Vagina (tissue), 2 donors: ENCODE data around the gene TMEM14A.

ENCODE experiments used
- CTCF ChIP-seq, 3 experiments: fragments of 450-650 bp in 2 of 3; fragments of 200-600 bp in 1 of 3; sonication (generic) in 1 of 3; IDR thresholded peaks; one replicate each; pipeline ENCODE4 v1.5.1; 2017 to 2019; ENCODE audit warnings: antibody characterized with exemption in 3 of 3, mild to moderate bottlenecking in 2 of 3, moderate library complexity in 2 of 3
- POLR2A ChIP-seq, 2 donors: fragments of 450-650 bp; IDR thresholded peaks; one replicate each; pipeline ENCODE4 v1.6.1; 2017; ENCODE audit warnings: antibody characterized with exemption in 2 of 2, mild to moderate bottlenecking in 2 of 2, moderate library complexity in 2 of 2
- POLR2AphosphoS5 ChIP-seq, 2 donors: sonication (generic); formaldehyde crosslinking; IDR thresholded peaks; one replicate each; pipeline ENCODE4 v1.9.0; 2017; ENCODE audit warnings: antibody characterized with exemption in 2 of 2, mild to moderate bottlenecking in 2 of 2, low read depth in 1 of 2; ENCODE audit not compliant: insufficient read depth in 1 of 2

GRCh38 chr6:52649536-52650160 lies 21.3 kb upstream of the TMEM14A start:
- no peak for TF ChIP-seq CTCF (IDR thresholded peaks at IDR 0.05)
- no peak for TF ChIP-seq POLR2A (IDR thresholded peaks at IDR 0.05)
- TF ChIP-seq POLR2AphosphoS5 (IDR thresholded peaks at IDR 0.05; ENCODE audit: insufficient read depth in 1 of 2, low read depth in 1 of 2) = no peak
